ENCODE results near the gene ZDHHC13. TPM values are rescaled to one million over a fixed set of nuclear protein-coding genes. Genes with fewer than 3 reads are reported as not detected.

The ZDHHC13 gene
- total and polyA plus RNA-seq, 11 donors = 4.0 to 13.0 (median 8.9) TPM

- Histone ChIP-seq H3K9me3 (no peaks in the 10 kb centered on the region), H3K27ac (no peak overlapping the region), H3K36me3 (no peaks in the 10 kb centered on the region), H3K4me1 (peaks cover 0 to 3% (median 0%) of the 10 kb centered on the region in 12 donors), H3K27me3 (no peaks in the 10 kb centered on the region), H3K4me3 (no peak overlapping the region)
- ATAC-seq (no peak), DNase-seq (no peak)
- TF ChIP-seq POLR2A (IDR thresholded peaks at IDR 0.05) (no peak), CTCF (IDR thresholded peaks at IDR 0.05) (no peak)
- intact Hi-C loops (cut with DNase I) = loop anchor here in 9 of 10 donors (2.0 to 10.0 kb wide), 11 partner anchors 33 to 474 kb away; partner anchors contain the start of gene E2F8 (in 2 of the 9)
Observed at GRCh38 chr11:19077965-19078364, 39.0 kb upstream of the ZDHHC13 start.

- no peaks in the 10 kb centered on the region for H3K9me3 ChIP-seq
- WGBS, 4 donors = 54 to 73% (median 65%) methylated on average over 6 of the region's 6 CpGs
Observed at GRCh38 chr11:19079643-19080440, 37.1 kb upstream of the ZDHHC13 start.

GRCh38 chr11:19080579-19080993 is 36.4 kb upstream of the ZDHHC13 start:
- DNase-seq (peak in 1 of 5 donors; percentile 36), ATAC-seq (peak in 3 of 4 donors; percentile 41 to 62 (median 58))
- Histone ChIP-seq H3K36me3 (no peaks in the 10 kb centered on the region), H3K4me1 (peaks cover 0 to 3% (median 0%) of the 10 kb centered on the region in 12 donors), H3K9me3 (no peaks in the 10 kb centered on the region), H3K27me3 (no peaks in the 10 kb centered on the region), H3K27ac (no peak overlapping the region), H3K4me3 (no peak overlapping the region)
- WGBS, 4 donors = 61 to 64% (median 62%) methylated on average over 6 of the region's 6 CpGs
- TF ChIP-seq POLR2A (IDR thresholded peaks at IDR 0.05) = no peak
- TF ChIP-seq CTCF (IDR thresholded peaks at IDR 0.05) = no peak
- intact Hi-C loops (cut with DNase I) = no loop called here

More at GRCh38 chr11:19079643-19080440, 37.1 kb upstream of the ZDHHC13 start:
- ATAC-seq (peak in 1 of 4 donors; percentile 30), DNase-seq (no peak)
- intact Hi-C loops (cut with DNase I) = loop anchor here in 8 of 10 donors (5.0 to 10.0 kb wide), 10 partner anchors 32 to 472 kb away; partner anchors contain the start of gene E2F8 (in 2 of the 8)
- Histone ChIP-seq H3K27ac (no peak overlapping the region), H3K27me3 (no peaks in the 10 kb centered on the region), H3K4me1 (peaks cover 0 to 3% (median 0%) of the 10 kb centered on the region in 12 donors), H3K4me3 (no peak overlapping the region), H3K36me3 (no peaks in the 10 kb centered on the region)
- TF ChIP-seq CTCF (IDR thresholded peaks at IDR 0.05) = no peak
- TF ChIP-seq POLR2A (IDR thresholded peaks at IDR 0.05) = no peak

- DNase-seq (no peak), ATAC-seq (no peak)
- Histone ChIP-seq H3K36me3 (no peaks in the 10 kb centered on the region), H3K4me3 (no peak overlapping the region), H3K27ac (no peak overlapping the region), H3K27me3 (no peaks in the 10 kb centered on the region), H3K4me1 (peaks cover 0 to 4% (median 0%) of the 10 kb centered on the region in 12 donors), H3K9me3 (no peaks in the 10 kb centered on the region)
- intact Hi-C loops (cut with DNase I) = no loop called here
- WGBS, 4 donors = 80 to 93% (median 92%) methylated on average over 1 of the region's 1 CpG
- TF ChIP-seq POLR2A (IDR thresholded peaks at IDR 0.05) = no peak
- TF ChIP-seq CTCF (IDR thresholded peaks at IDR 0.05) = no peak
Observed at GRCh38 chr11:19083166-19083565, 33.8 kb upstream of the ZDHHC13 start.
